Measurements from ENCODE around the gene CDH8.

The CDH8 gene

DNA sequence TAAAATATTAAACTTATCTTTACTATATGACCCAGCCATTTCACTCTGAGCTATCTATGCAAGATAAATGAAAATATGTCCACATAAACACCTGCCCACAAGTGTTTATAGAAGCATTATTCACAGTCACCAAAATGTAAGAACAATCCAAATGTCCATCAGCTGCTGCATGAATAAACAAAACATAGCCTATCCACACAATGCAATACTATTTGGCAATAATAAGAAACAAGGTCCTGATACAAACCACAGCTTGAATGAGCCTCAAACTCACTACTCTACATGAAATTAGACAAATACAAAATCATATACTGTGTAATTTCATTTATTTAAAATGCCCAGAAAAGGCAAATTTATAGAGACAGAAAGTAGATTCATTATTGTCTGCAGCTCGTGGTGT is 355.1 kb downstream of the CDH8 start:
- no peaks in the 10 kb centered on the region for H3K27me3 ChIP-seq (ENCODE audit: control insufficient read depth in 2 of 2, insufficient read depth in 2 of 2, low read length in 2 of 2)
- no peaks in the 10 kb centered on the region for H3K9me3 ChIP-seq (ENCODE audit: control insufficient read depth in 2 of 2, low read length in 2 of 2)
- no peak overlapping the region for H3K27ac ChIP-seq (ENCODE audit: low read depth in 2 of 2, low read length in 2 of 2)
- H3K36me3 ChIP-seq (ENCODE audit: control insufficient read depth in 2 of 2, insufficient read depth in 2 of 2, low read length in 2 of 2): no peaks in the 10 kb centered on the region
- no peak overlapping the region for H3K9ac ChIP-seq (ENCODE audit: low read depth in 1 of 2, low read length in 2 of 2)
- H3K4me1 ChIP-seq (ENCODE audit: control insufficient read depth in 2 of 2, insufficient read depth in 2 of 2, low read length in 2 of 2): no peaks in the 10 kb centered on the region
- no peak overlapping the region for H3K4me3 ChIP-seq (ENCODE audit: low read length in 2 of 2)

DNA sequence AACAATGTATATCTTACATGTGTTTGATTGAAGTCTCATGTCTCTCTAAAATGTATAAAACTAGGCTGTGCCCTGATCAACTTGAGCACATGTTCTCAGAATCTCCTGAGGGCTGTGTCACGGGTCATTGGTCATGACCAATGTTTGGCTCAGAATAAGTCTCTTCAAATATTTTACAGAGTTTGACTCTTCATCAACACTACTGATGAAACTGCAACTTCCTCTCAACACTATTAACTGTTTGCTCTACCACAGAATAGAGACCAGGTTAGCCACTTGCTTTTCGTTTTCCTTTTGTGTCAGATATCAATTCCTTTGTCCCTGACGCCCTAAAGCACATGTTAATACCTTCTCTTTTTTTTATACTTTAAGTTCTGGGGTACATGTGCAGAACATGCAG is 358.1 kb downstream of the CDH8 start:
- H3K27me3 ChIP-seq (ENCODE audit: control insufficient read depth in 2 of 2, insufficient read depth in 2 of 2, low read length in 2 of 2): no peaks in the 10 kb centered on the region
- no peaks in the 10 kb centered on the region for H3K9me3 ChIP-seq (ENCODE audit: control insufficient read depth in 2 of 2, low read length in 2 of 2)
- H3K27ac ChIP-seq (ENCODE audit: low read depth in 2 of 2, low read length in 2 of 2): no peak overlapping the region
- H3K36me3 ChIP-seq (ENCODE audit: control insufficient read depth in 2 of 2, insufficient read depth in 2 of 2, low read length in 2 of 2): no peaks in the 10 kb centered on the region
- H3K9ac ChIP-seq (ENCODE audit: low read depth in 1 of 2, low read length in 2 of 2): no peak overlapping the region
- no peaks in the 10 kb centered on the region for H3K4me1 ChIP-seq (ENCODE audit: control insufficient read depth in 2 of 2, insufficient read depth in 2 of 2, low read length in 2 of 2)
- H3K4me3 ChIP-seq (ENCODE audit: low read length in 2 of 2): no peak overlapping the region

DNA sequence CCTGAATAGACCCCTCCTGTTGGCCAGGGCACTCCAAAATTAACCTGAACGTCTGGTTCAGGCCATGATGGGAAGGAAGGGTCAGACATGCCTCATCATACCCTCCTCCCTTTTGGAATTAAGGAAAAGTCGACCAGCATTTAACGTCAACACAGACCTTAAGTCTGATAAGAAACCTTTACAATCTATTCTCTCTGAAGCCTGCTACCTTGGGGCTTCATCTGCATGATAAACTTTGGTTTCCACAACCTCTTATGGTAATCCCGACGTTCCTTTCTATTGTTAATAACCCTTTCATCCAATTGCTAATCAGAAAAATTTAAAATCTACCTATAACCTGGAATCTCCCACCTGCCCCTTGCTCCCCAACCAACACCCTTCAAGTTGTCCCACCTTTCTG is 358.5 kb downstream of the CDH8 start:
- Histone ChIP-seq H3K27me3 (ENCODE audit: control insufficient read depth in 2 of 2, insufficient read depth in 2 of 2, low read length in 2 of 2) (no peaks in the 10 kb centered on the region), H3K27ac (ENCODE audit: low read depth in 2 of 2, low read length in 2 of 2) (no peak overlapping the region), H3K36me3 (ENCODE audit: control insufficient read depth in 2 of 2, insufficient read depth in 2 of 2, low read length in 2 of 2) (no peaks in the 10 kb centered on the region), H3K4me1 (ENCODE audit: control insufficient read depth in 2 of 2, insufficient read depth in 2 of 2, low read length in 2 of 2) (no peaks in the 10 kb centered on the region), H3K9me3 (ENCODE audit: control insufficient read depth in 2 of 2, low read length in 2 of 2) (no peaks in the 10 kb centered on the region), H3K4me3 (ENCODE audit: low read length in 2 of 2) (no peak overlapping the region), H3K9ac (ENCODE audit: low read depth in 1 of 2, low read length in 2 of 2) (no peak overlapping the region)

DNA sequence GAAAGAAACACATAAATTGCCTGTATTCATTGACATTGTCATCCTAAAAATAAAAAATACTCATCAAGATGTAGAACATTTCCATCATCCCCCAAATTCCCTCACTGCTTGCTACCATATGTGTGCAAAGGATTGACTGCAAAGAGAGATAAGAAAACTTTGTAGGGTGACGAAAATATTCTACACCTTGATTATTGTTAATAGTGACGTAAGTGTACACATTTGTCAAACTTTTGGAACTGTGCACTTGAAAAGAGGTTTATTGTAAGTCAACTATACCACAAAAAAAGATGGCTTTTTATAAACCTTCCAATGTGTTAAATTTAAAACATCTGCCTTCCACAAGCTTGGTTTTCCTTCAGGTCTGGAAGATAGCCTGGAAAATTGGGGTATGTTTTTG is 359.5 kb downstream of the CDH8 start:
- no peak overlapping the region for H3K9ac ChIP-seq (ENCODE audit: low read depth in 1 of 2, low read length in 2 of 2)
- H3K27ac ChIP-seq (ENCODE audit: low read depth in 2 of 2, low read length in 2 of 2): no peak overlapping the region
- H3K9me3 ChIP-seq (ENCODE audit: control insufficient read depth in 2 of 2, low read length in 2 of 2): no peaks in the 10 kb centered on the region
- no peaks in the 10 kb centered on the region for H3K27me3 ChIP-seq (ENCODE audit: control insufficient read depth in 2 of 2, insufficient read depth in 2 of 2, low read length in 2 of 2)
- no peaks in the 10 kb centered on the region for H3K4me1 ChIP-seq (ENCODE audit: control insufficient read depth in 2 of 2, insufficient read depth in 2 of 2, low read length in 2 of 2)
- no peak overlapping the region for H3K4me3 ChIP-seq (ENCODE audit: low read length in 2 of 2)
- no peaks in the 10 kb centered on the region for H3K36me3 ChIP-seq (ENCODE audit: control insufficient read depth in 2 of 2, insufficient read depth in 2 of 2, low read length in 2 of 2)

DNA sequence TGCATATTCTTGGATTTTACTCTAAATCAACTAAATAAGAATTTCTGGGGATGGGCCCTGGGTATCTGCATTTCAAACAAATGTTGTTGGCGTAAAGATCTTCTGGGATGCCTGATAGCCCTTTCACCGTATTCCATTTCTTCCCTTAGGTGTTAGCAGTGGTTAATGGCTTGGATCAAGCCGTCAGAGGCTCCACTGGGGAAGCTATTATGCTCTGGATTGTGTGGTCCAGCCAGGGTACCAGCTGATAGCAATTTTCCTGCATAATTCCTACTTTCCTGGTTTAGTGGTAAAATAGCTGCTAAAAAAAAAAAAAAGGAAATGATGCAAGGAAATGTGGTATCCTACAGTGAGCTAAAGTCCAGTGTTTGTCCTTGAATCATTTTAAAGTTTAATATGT is 365.1 kb downstream of the CDH8 start:
- Histone ChIP-seq H3K27me3 (ENCODE audit: control insufficient read depth in 2 of 2, insufficient read depth in 2 of 2, low read length in 2 of 2) (no peaks in the 10 kb centered on the region), H3K36me3 (ENCODE audit: control insufficient read depth in 2 of 2, insufficient read depth in 2 of 2, low read length in 2 of 2) (no peaks in the 10 kb centered on the region), H3K9me3 (ENCODE audit: control insufficient read depth in 2 of 2, low read length in 2 of 2) (peaks cover 0 to 3% of the 10 kb centered on the region in 2 donors), H3K4me3 (ENCODE audit: low read length in 2 of 2) (no peak overlapping the region), H3K27ac (ENCODE audit: low read depth in 2 of 2, low read length in 2 of 2) (no peak overlapping the region), H3K4me1 (ENCODE audit: control insufficient read depth in 2 of 2, insufficient read depth in 2 of 2, low read length in 2 of 2) (no peaks in the 10 kb centered on the region), H3K9ac (ENCODE audit: low read depth in 1 of 2, low read length in 2 of 2) (no peak overlapping the region)

DNA sequence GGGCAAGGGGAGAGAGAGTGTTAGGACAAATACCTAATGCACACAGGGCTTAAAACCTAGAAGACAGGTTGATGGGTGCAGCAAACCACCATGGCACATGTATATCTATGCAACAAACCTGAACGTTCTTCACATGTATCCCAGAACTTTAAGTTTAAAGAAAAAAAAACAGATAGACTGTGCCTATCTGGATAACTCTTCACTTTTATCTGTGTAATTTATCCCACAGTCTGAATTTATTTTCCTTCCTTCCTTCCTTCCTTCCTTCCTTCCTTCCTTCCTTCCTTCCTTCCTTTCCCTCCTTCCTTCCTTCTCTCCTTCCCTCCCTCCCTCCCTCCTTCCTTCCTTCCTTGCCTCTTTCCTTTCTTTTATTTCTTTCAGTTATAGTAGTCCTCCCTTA is 370.7 kb downstream of the CDH8 start:
- H3K9ac ChIP-seq (ENCODE audit: low read depth in 1 of 2, low read length in 2 of 2): no peak overlapping the region
- H3K27ac ChIP-seq (ENCODE audit: low read depth in 2 of 2, low read length in 2 of 2): no peak overlapping the region
- no peaks in the 10 kb centered on the region for H3K27me3 ChIP-seq (ENCODE audit: control insufficient read depth in 2 of 2, insufficient read depth in 2 of 2, low read length in 2 of 2)
- no peaks in the 10 kb centered on the region for H3K36me3 ChIP-seq (ENCODE audit: control insufficient read depth in 2 of 2, insufficient read depth in 2 of 2, low read length in 2 of 2)
- no peaks in the 10 kb centered on the region for H3K4me1 ChIP-seq (ENCODE audit: control insufficient read depth in 2 of 2, insufficient read depth in 2 of 2, low read length in 2 of 2)
- H3K9me3 ChIP-seq (ENCODE audit: control insufficient read depth in 2 of 2, low read length in 2 of 2): peaks cover 0 to 3% of the 10 kb centered on the region in 2 donors
- H3K4me3 ChIP-seq (ENCODE audit: low read length in 2 of 2): no peak overlapping the region

DNA sequence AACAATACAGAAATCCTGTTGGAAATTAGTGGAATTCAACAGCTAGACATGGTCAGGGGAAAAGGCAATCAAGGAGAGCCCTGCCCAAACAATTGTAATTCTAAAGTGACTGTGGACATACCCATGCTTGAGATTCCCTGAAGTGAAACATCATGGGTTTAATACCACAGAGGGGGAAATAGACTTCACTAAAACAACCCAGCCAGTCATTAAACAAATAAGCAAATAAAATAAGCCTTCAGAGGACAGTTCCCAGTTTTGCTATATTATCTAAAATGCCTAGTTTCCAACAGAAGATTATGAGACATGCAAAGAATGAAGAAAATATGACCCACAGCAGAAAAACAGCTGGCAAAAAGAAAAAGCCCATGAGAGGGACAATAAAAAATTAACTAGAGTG is 376.3 kb downstream of the CDH8 start:
- no peaks in the 10 kb centered on the region for H3K4me1 ChIP-seq (ENCODE audit: control insufficient read depth in 2 of 2, insufficient read depth in 2 of 2, low read length in 2 of 2)
- H3K27ac ChIP-seq (ENCODE audit: low read depth in 2 of 2, low read length in 2 of 2): no peak overlapping the region
- no peak overlapping the region for H3K4me3 ChIP-seq (ENCODE audit: low read length in 2 of 2)

DNA sequence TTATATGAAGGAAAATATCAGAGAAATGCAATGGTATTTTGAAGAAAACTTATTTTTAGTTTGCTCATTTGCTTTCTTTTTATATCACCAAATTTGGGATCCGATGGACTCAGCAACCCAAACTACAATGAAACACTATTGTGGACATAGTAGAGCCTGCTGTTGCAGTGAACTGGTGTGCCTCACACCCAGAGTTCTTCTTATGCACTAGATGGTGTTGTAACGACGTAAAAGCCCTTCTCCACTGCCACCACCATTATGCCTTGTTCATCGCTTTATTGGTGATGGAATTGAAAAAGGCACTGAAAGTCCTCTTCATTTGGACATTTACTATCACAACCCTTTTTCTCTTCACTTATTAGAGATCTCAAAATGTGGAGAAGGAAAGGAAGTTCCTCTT is 381.3 kb downstream of the CDH8 start:
- Histone ChIP-seq H3K36me3 (ENCODE audit: control insufficient read depth in 2 of 2, insufficient read depth in 2 of 2, low read length in 2 of 2) (no peaks in the 10 kb centered on the region), H3K4me1 (ENCODE audit: control insufficient read depth in 2 of 2, insufficient read depth in 2 of 2, low read length in 2 of 2) (no peaks in the 10 kb centered on the region), H3K27ac (ENCODE audit: low read depth in 2 of 2, low read length in 2 of 2) (no peak overlapping the region), H3K9ac (ENCODE audit: low read depth in 1 of 2, low read length in 2 of 2) (no peak overlapping the region), H3K4me3 (ENCODE audit: low read length in 2 of 2) (no peak overlapping the region), H3K9me3 (ENCODE audit: control insufficient read depth in 2 of 2, low read length in 2 of 2) (peaks cover 0 to 4% of the 10 kb centered on the region in 2 donors), H3K27me3 (ENCODE audit: control insufficient read depth in 2 of 2, insufficient read depth in 2 of 2, low read length in 2 of 2) (no peaks in the 10 kb centered on the region)

More for the DNA sequence above, 376.3 kb downstream of the CDH8 start:
- Histone ChIP-seq H3K9ac (ENCODE audit: low read depth in 1 of 2, low read length in 2 of 2) (no peak overlapping the region), H3K9me3 (ENCODE audit: control insufficient read depth in 2 of 2, low read length in 2 of 2) (peaks cover 0 to 4% of the 10 kb centered on the region in 2 donors), H3K36me3 (ENCODE audit: control insufficient read depth in 2 of 2, insufficient read depth in 2 of 2, low read length in 2 of 2) (no peaks in the 10 kb centered on the region), H3K27me3 (ENCODE audit: control insufficient read depth in 2 of 2, insufficient read depth in 2 of 2, low read length in 2 of 2) (no peaks in the 10 kb centered on the region)

DNA sequence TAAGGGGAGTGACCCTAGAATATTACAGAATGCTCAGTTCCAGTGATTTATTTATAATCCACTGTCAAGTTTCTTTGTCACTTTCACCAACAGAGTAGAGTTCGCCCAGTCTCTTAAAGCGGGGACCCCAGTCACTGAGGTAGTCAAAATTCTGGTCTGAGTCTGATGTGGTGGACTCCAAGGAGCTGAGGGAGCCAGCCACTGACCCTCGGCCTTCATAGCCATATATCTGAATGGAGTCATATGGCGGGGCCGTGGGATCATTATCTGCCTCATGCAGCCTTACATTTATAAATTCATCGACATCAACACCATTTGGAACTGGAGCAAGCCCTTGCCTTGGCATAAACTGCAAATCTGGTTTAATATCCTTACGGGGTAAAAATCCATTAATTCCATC is 382.7 kb downstream of the CDH8 start:
- Histone ChIP-seq H3K4me3 (ENCODE audit: low read length in 2 of 2) (no peak overlapping the region), H3K27ac (ENCODE audit: low read depth in 2 of 2, low read length in 2 of 2) (no peak overlapping the region), H3K36me3 (ENCODE audit: control insufficient read depth in 2 of 2, insufficient read depth in 2 of 2, low read length in 2 of 2) (no peaks in the 10 kb centered on the region), H3K27me3 (ENCODE audit: control insufficient read depth in 2 of 2, insufficient read depth in 2 of 2, low read length in 2 of 2) (no peaks in the 10 kb centered on the region), H3K9me3 (ENCODE audit: control insufficient read depth in 2 of 2, low read length in 2 of 2) (peaks cover 0 to 2% of the 10 kb centered on the region in 2 donors), H3K4me1 (ENCODE audit: control insufficient read depth in 2 of 2, insufficient read depth in 2 of 2, low read length in 2 of 2) (no peaks in the 10 kb centered on the region), H3K9ac (ENCODE audit: low read depth in 1 of 2, low read length in 2 of 2) (no peak overlapping the region)

DNA sequence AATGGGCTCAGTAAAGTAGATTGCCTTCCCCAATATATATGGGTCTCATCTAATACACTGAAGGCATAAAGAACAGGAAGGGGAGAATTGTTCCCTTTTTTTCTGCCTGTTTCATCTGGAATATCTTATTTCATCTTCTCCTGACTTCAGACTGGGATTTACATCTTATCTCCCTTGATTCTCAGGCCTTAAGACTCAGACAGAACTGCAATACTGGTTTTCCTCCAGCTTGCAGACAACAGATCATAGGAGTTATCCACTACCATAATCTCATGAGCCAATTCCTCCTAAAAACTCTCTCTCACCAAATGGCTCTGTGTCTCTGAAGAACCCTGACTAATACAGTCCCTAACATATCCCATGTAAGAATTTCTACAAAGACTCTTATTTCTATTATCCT is 390.7 kb downstream of the CDH8 start:
- H3K27me3 ChIP-seq (ENCODE audit: control insufficient read depth in 2 of 2, insufficient read depth in 2 of 2, low read length in 2 of 2): no peaks in the 10 kb centered on the region
- no peaks in the 10 kb centered on the region for H3K4me1 ChIP-seq (ENCODE audit: control insufficient read depth in 2 of 2, insufficient read depth in 2 of 2, low read length in 2 of 2)
- no peak overlapping the region for H3K27ac ChIP-seq (ENCODE audit: low read depth in 2 of 2, low read length in 2 of 2)
- no peak overlapping the region for H3K9ac ChIP-seq (ENCODE audit: low read depth in 1 of 2, low read length in 2 of 2)
- no peaks in the 10 kb centered on the region for H3K36me3 ChIP-seq (ENCODE audit: control insufficient read depth in 2 of 2, insufficient read depth in 2 of 2, low read length in 2 of 2)
- H3K4me3 ChIP-seq (ENCODE audit: low read length in 2 of 2): no peak overlapping the region
- H3K9me3 ChIP-seq (ENCODE audit: control insufficient read depth in 2 of 2, low read length in 2 of 2): peaks cover 0 to 2% of the 10 kb centered on the region in 2 donors

DNA sequence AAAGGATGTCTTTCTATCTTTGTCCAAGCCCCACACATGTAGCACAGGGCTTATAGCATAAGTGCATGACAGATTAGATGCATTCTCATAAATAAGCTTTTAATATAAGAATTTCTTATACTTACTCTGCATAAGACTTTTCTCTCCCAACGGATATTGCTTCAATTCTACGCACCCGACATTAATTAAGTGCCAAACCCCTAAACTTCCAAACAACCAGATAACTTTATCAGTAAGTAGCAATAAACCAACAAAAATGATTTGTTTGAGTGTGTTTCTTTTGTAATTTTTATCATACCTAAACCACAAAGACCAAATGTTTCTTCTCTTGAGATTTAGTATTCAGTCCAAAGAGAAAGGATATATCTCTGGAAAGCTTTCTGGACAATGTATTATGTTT is 391.5 kb downstream of the CDH8 start:
- Histone ChIP-seq H3K4me3 (ENCODE audit: low read length in 2 of 2) (no peak overlapping the region), H3K9ac (ENCODE audit: low read depth in 1 of 2, low read length in 2 of 2) (no peak overlapping the region), H3K27me3 (ENCODE audit: control insufficient read depth in 2 of 2, insufficient read depth in 2 of 2, low read length in 2 of 2) (no peaks in the 10 kb centered on the region), H3K9me3 (ENCODE audit: control insufficient read depth in 2 of 2, low read length in 2 of 2) (peaks cover 0 to 7% of the 10 kb centered on the region in 2 donors), H3K4me1 (ENCODE audit: control insufficient read depth in 2 of 2, insufficient read depth in 2 of 2, low read length in 2 of 2) (no peaks in the 10 kb centered on the region), H3K27ac (ENCODE audit: low read depth in 2 of 2, low read length in 2 of 2) (no peak overlapping the region), H3K36me3 (ENCODE audit: control insufficient read depth in 2 of 2, insufficient read depth in 2 of 2, low read length in 2 of 2) (no peaks in the 10 kb centered on the region)
